Parathyroid adenoma (tissue), 2 donors: ENCODE measurements around the gene KIF5B.
"Not testable (repeated sequence)": the region's sequence is repeated elsewhere in the genome, so short reads cannot be mapped to it uniquely, and the experiment has no call there.

Source experiments
- H2AFZ ChIP-seq: fragments of 300-600 bp; sonication (generic); one replicate; pipeline ENCODE4 v1.7.0; 2017; ENCODE audit warnings: antibody characterized with exemption, mild to moderate bottlenecking
- H3K27ac ChIP-seq: fragments of 300-600 bp; sonication (generic); one replicate; pipeline ENCODE4 v1.7.0; 2017
- H3K27me3 ChIP-seq: fragments of 300-600 bp; sonication (generic); one replicate; pipeline ENCODE4 v1.7.0; 2017; ENCODE audit warnings: low read length; ENCODE audit not compliant: control insufficient read depth, insufficient read depth
- H3K36me3 ChIP-seq: fragments of 300-600 bp; sonication (generic); one replicate; pipeline ENCODE4 v1.7.0; 2017; ENCODE audit warnings: low read length; ENCODE audit not compliant: control insufficient read depth, insufficient read depth
- H3K4me1 ChIP-seq: fragments of 300-600 bp; sonication (generic); one replicate; pipeline ENCODE4 v1.7.0; 2017; ENCODE audit warnings: control low read depth
- H3K4me2 ChIP-seq: fragments of 300-600 bp; sonication (generic); one replicate; pipeline ENCODE4 v1.7.0; 2017; ENCODE audit warnings: low read length
- H3K4me3 ChIP-seq: fragments of 300-600 bp; sonication (generic); one replicate; pipeline ENCODE4 v1.7.0; 2017; ENCODE audit warnings: low read depth, low read length
- H3K79me2 ChIP-seq: fragments of 300-600 bp; sonication (generic); one replicate; pipeline ENCODE4 v1.7.0; 2017; ENCODE audit warnings: control low read depth
- H3K9ac ChIP-seq: fragments of 300-600 bp; sonication (generic); one replicate; pipeline ENCODE4 v1.7.0; 2017; ENCODE audit warnings: mild to moderate bottlenecking
- H3K9me3 ChIP-seq: fragments of 300-600 bp; sonication (generic); one replicate; pipeline ENCODE4 v1.7.0; 2017; ENCODE audit warnings: low read length; ENCODE audit not compliant: control insufficient read depth
- TF ChIP-seq, protein P1 (sequence below): fragments of 300-600 bp; sonication (generic); IDR thresholded peaks from one replicate; pipeline ENCODE4 v1.7.0; 2017; ENCODE audit warnings: antibody characterized with exemption, mild to moderate bottlenecking
- donor health status: primary hyperparathyroidism.

Gene KIF5B

DNA sequence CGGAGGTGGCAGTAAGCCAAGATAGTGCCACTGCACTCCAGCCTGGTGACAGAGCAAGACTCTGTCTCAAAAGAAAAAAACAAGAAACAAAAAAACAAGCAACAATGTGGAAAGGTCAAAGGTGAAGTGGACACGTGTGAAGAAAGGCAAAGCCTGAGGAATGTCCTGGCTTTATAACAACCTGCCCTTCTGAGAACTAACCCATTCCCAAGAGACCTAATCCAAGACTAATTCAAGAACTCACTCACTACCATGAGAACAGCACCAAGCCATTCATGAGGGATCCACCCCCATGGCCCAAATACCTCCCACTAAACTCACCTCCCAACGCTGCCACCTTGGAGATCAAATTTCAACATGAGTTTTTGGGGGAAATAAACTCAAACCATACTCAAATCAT lies 47.5 kb upstream of the KIF5B start:
- H3K4me1 ChIP-seq: no peaks in the 10 kb centered on the region
- H3K9ac ChIP-seq: no peak overlapping the region
- no peak overlapping the region for H3K27ac ChIP-seq
- H3K79me2 ChIP-seq: no peaks in the 10 kb centered on the region
- H3K36me3 ChIP-seq: no peaks in the 10 kb centered on the region
- TF ChIP-seq, protein P1, sequence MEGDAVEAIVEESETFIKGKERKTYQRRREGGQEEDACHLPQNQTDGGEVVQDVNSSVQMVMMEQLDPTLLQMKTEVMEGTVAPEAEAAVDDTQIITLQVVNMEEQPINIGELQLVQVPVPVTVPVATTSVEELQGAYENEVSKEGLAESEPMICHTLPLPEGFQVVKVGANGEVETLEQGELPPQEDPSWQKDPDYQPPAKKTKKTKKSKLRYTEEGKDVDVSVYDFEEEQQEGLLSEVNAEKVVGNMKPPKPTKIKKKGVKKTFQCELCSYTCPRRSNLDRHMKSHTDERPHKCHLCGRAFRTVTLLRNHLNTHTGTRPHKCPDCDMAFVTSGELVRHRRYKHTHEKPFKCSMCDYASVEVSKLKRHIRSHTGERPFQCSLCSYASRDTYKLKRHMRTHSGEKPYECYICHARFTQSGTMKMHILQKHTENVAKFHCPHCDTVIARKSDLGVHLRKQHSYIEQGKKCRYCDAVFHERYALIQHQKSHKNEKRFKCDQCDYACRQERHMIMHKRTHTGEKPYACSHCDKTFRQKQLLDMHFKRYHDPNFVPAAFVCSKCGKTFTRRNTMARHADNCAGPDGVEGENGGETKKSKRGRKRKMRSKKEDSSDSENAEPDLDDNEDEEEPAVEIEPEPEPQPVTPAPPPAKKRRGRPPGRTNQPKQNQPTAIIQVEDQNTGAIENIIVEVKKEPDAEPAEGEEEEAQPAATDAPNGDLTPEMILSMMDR: no peak
- H3K27me3 ChIP-seq: no peaks in the 10 kb centered on the region
- no peak overlapping the region for H2AFZ ChIP-seq
- H3K4me3 ChIP-seq: no peak overlapping the region
- H3K4me2 ChIP-seq: no peak overlapping the region
- no peaks in the 10 kb centered on the region for H3K9me3 ChIP-seq

DNA sequence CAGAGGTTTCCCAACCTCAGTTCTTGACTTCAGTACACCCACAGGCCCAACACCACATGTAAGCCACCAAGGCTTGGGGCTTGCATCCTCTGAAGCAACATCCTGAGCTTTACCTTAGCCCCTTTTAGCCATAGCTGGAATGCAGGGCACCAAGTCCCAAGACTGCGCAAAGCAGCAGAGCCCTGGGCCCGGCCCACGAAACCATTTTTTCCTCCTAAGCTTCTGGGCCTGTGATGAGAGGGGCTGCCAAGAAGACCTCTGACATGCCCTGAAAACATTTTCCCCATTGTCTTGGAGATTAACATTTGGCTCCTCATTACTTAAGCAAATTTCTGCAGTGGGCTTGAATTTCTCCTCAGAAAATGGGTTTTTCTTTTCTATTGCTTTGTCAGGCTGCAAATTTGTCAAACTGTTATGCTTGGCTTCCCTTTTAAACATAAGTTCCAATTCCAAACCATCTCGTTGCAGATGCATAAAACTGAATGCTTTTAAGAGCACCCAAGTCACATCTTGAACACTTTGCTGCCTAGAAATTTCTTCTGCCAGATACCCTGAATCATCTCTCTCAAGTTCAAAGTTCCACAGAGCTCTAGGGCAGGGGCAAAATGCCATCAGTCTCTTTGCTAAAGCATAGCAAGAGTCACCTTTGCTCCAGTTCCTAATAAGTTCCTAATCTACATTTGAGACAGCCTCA lies 42.5 kb upstream of the KIF5B start:
- not testable (repeated sequence) for H3K4me2 ChIP-seq, H2AFZ ChIP-seq, H3K9ac ChIP-seq, H3K27ac ChIP-seq, H3K4me1 ChIP-seq, H3K9me3 ChIP-seq, H3K4me3 ChIP-seq, H3K79me2 ChIP-seq, H3K36me3 ChIP-seq, H3K27me3 ChIP-seq

DNA sequence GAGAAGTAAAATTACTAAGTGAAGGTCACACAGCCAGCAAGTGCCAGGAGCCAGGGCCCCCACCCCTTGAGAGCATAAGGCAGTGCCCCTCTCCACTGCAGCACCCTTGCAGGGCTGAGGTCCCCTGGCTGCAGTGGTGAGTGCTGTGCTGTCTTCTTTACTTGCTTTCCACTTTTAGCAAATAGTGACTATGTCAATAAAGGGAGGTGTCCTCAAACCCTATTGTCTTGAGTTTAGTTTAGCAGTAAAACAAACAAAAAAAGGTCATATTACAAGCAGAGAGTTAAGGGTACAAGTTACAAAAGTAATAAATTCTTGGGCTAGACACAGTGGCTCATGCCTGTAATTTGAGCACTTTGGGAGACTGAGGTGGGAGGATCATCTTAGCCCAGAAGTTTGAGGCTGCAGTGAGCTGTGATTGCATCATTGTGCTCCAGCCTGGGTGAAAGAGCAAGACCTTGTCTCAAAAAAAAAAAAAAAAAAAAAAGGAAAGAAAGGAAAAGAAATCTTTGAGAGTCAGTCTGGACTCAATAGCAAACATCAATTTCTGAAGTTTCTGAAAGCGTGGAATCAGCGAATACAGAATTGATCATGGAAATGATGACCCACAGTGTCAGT lies 39.0 kb upstream of the KIF5B start:
- Histone ChIP-seq H3K4me1 (no peaks in the 10 kb centered on the region), H3K9ac (no peak overlapping the region), H3K27ac (no peak overlapping the region), H3K27me3 (no peaks in the 10 kb centered on the region), H2AFZ (no peak overlapping the region), H3K79me2 (no peaks in the 10 kb centered on the region), H3K36me3 (no peaks in the 10 kb centered on the region), H3K9me3 (no peaks in the 10 kb centered on the region), H3K4me2 (no peak overlapping the region), H3K4me3 (no peak overlapping the region)
- TF ChIP-seq, protein P1: no peak

DNA sequence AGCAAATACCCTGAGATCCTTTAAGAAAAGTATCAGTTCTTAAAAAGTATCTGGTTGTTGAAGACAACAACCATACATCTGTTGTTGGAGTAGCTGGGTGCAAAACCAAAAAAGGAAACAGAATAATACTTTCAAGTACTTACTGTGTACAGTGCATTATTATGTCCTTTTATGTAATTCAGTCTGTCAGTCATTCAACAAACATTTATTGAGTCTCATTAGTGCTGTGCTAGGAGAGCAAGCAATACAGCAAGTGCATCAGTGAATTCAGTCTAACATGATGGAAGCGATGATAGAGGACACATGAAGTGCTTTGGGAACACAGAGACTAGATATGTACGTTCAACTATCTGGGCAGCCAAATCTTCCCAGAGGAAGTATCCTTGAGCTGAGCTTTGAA lies 37.4 kb upstream of the KIF5B start:
- no peaks in the 10 kb centered on the region for H3K9me3 ChIP-seq
- H2AFZ ChIP-seq: no peak overlapping the region
- no peak overlapping the region for H3K27ac ChIP-seq
- no peak overlapping the region for H3K4me2 ChIP-seq
- H3K4me1 ChIP-seq: no peaks in the 10 kb centered on the region
- no peaks in the 10 kb centered on the region for H3K27me3 ChIP-seq
- no peaks in the 10 kb centered on the region for H3K79me2 ChIP-seq
- TF ChIP-seq, protein P1: no peak
- no peak overlapping the region for H3K9ac ChIP-seq
- no peaks in the 10 kb centered on the region for H3K36me3 ChIP-seq
- H3K4me3 ChIP-seq: no peak overlapping the region

DNA sequence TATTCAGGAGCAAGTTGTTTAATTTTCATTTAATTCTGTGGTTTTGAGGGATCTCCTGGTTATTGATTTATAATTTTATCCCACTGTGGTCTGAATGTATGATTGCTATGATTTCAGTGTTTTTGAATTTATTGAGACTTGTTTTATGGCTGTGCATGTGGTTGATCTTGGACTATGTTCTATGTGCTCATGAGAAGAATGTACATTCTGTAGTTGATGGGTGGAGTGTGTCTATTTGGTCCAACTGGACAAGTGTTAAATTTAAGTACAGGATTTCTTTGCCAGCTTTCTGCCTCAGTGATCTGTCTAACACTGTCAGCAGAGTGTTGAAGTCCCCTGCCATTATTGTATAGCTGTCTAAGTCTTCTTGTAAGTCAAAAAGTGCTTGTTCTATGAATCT lies 34.8 kb upstream of the KIF5B start:
- H3K4me3 ChIP-seq: no peak overlapping the region
- H3K9me3 ChIP-seq: no peaks in the 10 kb centered on the region
- TF ChIP-seq, protein P1: no peak
- no peaks in the 10 kb centered on the region for H3K36me3 ChIP-seq
- no peak overlapping the region for H2AFZ ChIP-seq
- H3K9ac ChIP-seq: no peak overlapping the region
- H3K79me2 ChIP-seq: no peaks in the 10 kb centered on the region
- no peak overlapping the region for H3K4me2 ChIP-seq
- no peaks in the 10 kb centered on the region for H3K27me3 ChIP-seq
- H3K4me1 ChIP-seq: no peaks in the 10 kb centered on the region
- H3K27ac ChIP-seq: no peak overlapping the region
